ENCODE results near the gene CACNA2D4.

DNA sequence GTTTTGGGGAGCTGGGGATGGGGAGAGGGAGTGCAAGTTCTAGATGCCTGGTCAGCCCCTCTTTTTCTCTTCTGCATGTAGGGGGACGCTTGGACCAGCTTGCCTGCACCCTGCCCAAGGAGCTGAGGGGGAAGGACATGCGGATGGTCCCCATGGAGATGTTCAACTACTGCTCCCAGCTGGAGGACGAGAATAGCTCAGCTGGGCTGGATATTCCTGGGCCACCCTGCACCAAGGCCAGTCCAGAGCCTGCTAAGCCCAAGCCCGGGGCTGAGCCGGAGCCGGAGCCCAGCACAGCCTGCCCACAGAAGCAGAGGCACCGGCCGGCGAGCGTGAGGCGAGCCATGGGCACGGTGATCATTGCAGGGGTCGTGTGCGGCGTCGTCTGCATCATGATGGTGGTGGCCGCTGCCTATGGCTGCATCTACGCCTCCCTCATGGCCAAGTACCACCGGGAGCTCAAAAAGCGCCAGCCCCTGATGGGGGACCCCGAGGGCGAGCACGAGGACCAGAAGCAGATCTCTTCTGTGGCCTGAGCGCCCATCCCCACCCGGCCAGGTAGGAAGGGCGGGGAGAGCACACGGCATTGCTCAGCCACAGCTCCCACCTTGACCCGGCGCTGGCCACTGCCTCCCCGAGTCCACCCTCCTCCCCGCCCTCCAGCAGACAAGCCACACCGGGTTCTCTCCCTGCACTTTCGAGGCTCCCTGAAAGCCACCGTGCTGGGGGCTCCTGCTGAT, 84.1 kb downstream of the CACNA2D4 start:
- TF ChIP-seq CTCF (IDR thresholded peaks at IDR 0.05) = no peak
- TF ChIP-seq POLR2A (IDR thresholded peaks at IDR 0.05) = no peak

Data from thyroid gland (tissue), 4 donors.